CD4-positive, alpha-beta T cell treated with Interleukin-2 at 100 ng/mL for 4 hours (primary cell): ENCODE data around the gene HCRTR1.

Source experiments
- DNase-seq: peaks from one replicate; pipeline ENCODE4 v3.0.0-alpha.2; 2020; ENCODE audit warnings: low spot score

HCRTR1 gene

GRCh38 chr1:31626223-31627207 is 9.0 kb downstream of the HCRTR1 start:
- DNase-seq = no peak

GRCh38 chr1:31627301-31627929 is 9.9 kb downstream of the HCRTR1 start:
- DNase-seq = no peak

- DNase-seq = no peak
These were observed 10.6 kb downstream of the HCRTR1 start for GRCh38 chr1:31627930-31628559.

- no peak for DNase-seq
These were observed 11.6 kb downstream of the HCRTR1 start for GRCh38 chr1:31628931-31629556.

GRCh38 chr1:31632649-31633048 is 15.2 kb downstream of the HCRTR1 start:
- no peak for DNase-seq

- peak; percentile 13 for DNase-seq
These were observed 15.6 kb downstream of the HCRTR1 start for GRCh38 chr1:31633117-31633516.

- DNase-seq = no peak
These were observed 20.6 kb downstream of the HCRTR1 start for GRCh38 chr1:31637915-31638673.

GRCh38 chr1:31639543-31639942 is 22.1 kb downstream of the HCRTR1 start:
- no peak for DNase-seq

GRCh38 chr1:31640179-31640578 is 22.7 kb downstream of the HCRTR1 start:
- no peak for DNase-seq

GRCh38 chr1:31640964-31641363 is 23.5 kb downstream of the HCRTR1 start:
- DNase-seq = no peak

- DNase-seq = no peak
These were observed 24.9 kb downstream of the HCRTR1 start for GRCh38 chr1:31642366-31642765.

GRCh38 chr1:31642897-31643296 is 25.4 kb downstream of the HCRTR1 start:
- no peak for DNase-seq

GRCh38 chr1:31643976-31644559 is 26.6 kb downstream of the HCRTR1 start:
- DNase-seq = peak; percentile 67

GRCh38 chr1:31644560-31645273 is 27.2 kb downstream of the HCRTR1 start, which contains the start of gene PEF1:
TSS of gene PEF1 (minus strand) at chr1:31644876. CDS start at chr1:31644864, 12 bp downstream.
- DNase-seq = peak; percentile 99

- DNase-seq = no peak
These were observed 27.7 kb downstream of the HCRTR1 start for GRCh38 chr1:31645274-31645568.

GRCh38 chr1:31646259-31646960 is 28.9 kb downstream of the HCRTR1 start:
- no peak for DNase-seq

GRCh38 chr1:31647106-31647505 is 29.6 kb downstream of the HCRTR1 start:
- DNase-seq = no peak

GRCh38 chr1:31648190-31648589 is 30.7 kb downstream of the HCRTR1 start:
- no peak for DNase-seq

GRCh38 chr1:31648641-31649357 is 31.3 kb downstream of the HCRTR1 start:
- no peak for DNase-seq
